Vagina (tissue), 2 donors: ENCODE results near the gene LDLRAD1. TPM values are rescaled to one million over a fixed set of nuclear protein-coding genes. Genes with fewer than 3 reads are reported as not detected.

Experiments used
- DNase-seq, 2 donors: peaks; one replicate each; pipeline ENCODE4 v3.0.0-alpha.2; 2017; ENCODE audit errors: extremely low spot score in 2 of 2
- H3K27ac ChIP-seq: fragments of 200-600 bp; sonication (generic); one replicate; pipeline ENCODE4 v1.5.1; 2019
- H3K27me3 ChIP-seq: fragments of 200-600 bp; sonication (generic); one replicate; pipeline ENCODE4 v1.5.1; 2019
- H3K36me3 ChIP-seq, 2 donors: fragments of 200-600 bp; sonication (generic); one replicate each; pipeline ENCODE4 v1.5.1; 2017 to 2019
- H3K4me1 ChIP-seq: fragments of 200-600 bp; sonication (generic); one replicate; pipeline ENCODE4 v1.5.1; 2019
- H3K4me3 ChIP-seq, 2 donors: fragments of 200-600 bp; sonication (generic); 1 replicate in 1 of 2; 2 replicates in 1 of 2; pipeline ENCODE4 v1.5.1; 2016 to 2019
- H3K9me3 ChIP-seq: fragments of 200-600 bp; sonication (generic); one replicate; pipeline ENCODE4 v1.5.1; 2019
- CTCF ChIP-seq, 3 experiments: fragments of 450-650 bp in 2 of 3; fragments of 200-600 bp in 1 of 3; sonication (generic) in 1 of 3; IDR thresholded peaks; one replicate each; pipeline ENCODE4 v1.5.1; 2017 to 2019; ENCODE audit warnings: antibody characterized with exemption in 3 of 3, mild to moderate bottlenecking in 2 of 3, moderate library complexity in 2 of 3
- POLR2A ChIP-seq, 2 donors: fragments of 450-650 bp; IDR thresholded peaks; one replicate each; pipeline ENCODE4 v1.6.1; 2017; ENCODE audit warnings: antibody characterized with exemption in 2 of 2, mild to moderate bottlenecking in 2 of 2, moderate library complexity in 2 of 2
- POLR2AphosphoS5 ChIP-seq, 2 donors: sonication (generic); formaldehyde crosslinking; IDR thresholded peaks; one replicate each; pipeline ENCODE4 v1.9.0; 2017; ENCODE audit warnings: antibody characterized with exemption in 2 of 2, mild to moderate bottlenecking in 2 of 2, low read depth in 1 of 2; ENCODE audit not compliant: insufficient read depth in 1 of 2
- intact Hi-C: fragments of 100-400 bp; cut with DNase I; formaldehyde crosslinking; loops from one replicate; pipeline ENCODE4 v1.15.1; 2023
- total RNA-seq: library from RNA; depleted of rRNA; stranded (reverse); fragments of >200 nt; gene quantifications from one replicate; pipeline ENCODE4 v1.2.3, GENCODE V29; 2016

The LDLRAD1 gene
- total RNA-seq, 1 donor from 2014 or later = not detected

GRCh38 chr1:53987880-53988279, 30.1 kb downstream of the LDLRAD1 start:
- Histone ChIP-seq H3K4me3 (no peak overlapping the region), H3K27ac (no peak overlapping the region), H3K36me3 (no peaks in the 10 kb centered on the region), H3K9me3 (no peaks in the 10 kb centered on the region), H3K4me1 (peaks cover 5% of the 10 kb centered on the region), H3K27me3 (no peaks in the 10 kb centered on the region)
- intact Hi-C loops = no loop called here
- TF ChIP-seq CTCF (IDR thresholded peaks at IDR 0.05) (no peak), POLR2AphosphoS5 (IDR thresholded peaks at IDR 0.05; ENCODE audit: insufficient read depth in 1 of 2, low read depth in 1 of 2) (no peak), POLR2A (IDR thresholded peaks at IDR 0.05) (no peak)
- no peak for DNase-seq

- Histone ChIP-seq H3K27ac (no peak overlapping the region), H3K36me3 (no peaks in the 10 kb centered on the region), H3K27me3 (no peaks in the 10 kb centered on the region), H3K4me3 (no peak overlapping the region), H3K4me1 (peaks cover 16% of the 10 kb centered on the region), H3K9me3 (no peaks in the 10 kb centered on the region)
- no peak for TF ChIP-seq POLR2AphosphoS5 (IDR thresholded peaks at IDR 0.05; ENCODE audit: insufficient read depth in 1 of 2, low read depth in 1 of 2)
- no peak for TF ChIP-seq CTCF (IDR thresholded peaks at IDR 0.05)
- no peak for TF ChIP-seq POLR2A (IDR thresholded peaks at IDR 0.05)
- DNase-seq = no peak
- intact Hi-C loops = no loop called here
These were observed 31.5 kb downstream of the LDLRAD1 start for GRCh38 chr1:53986458-53986857.

- Histone ChIP-seq H3K27ac (no peak overlapping the region), H3K9me3 (no peaks in the 10 kb centered on the region), H3K27me3 (no peaks in the 10 kb centered on the region), H3K4me1 (peaks cover 16% of the 10 kb centered on the region), H3K4me3 (no peak overlapping the region), H3K36me3 (no peaks in the 10 kb centered on the region)
- no peak for DNase-seq
- intact Hi-C loops = no loop called here
- TF ChIP-seq POLR2AphosphoS5 (IDR thresholded peaks at IDR 0.05; ENCODE audit: insufficient read depth in 1 of 2, low read depth in 1 of 2) (no peak), POLR2A (IDR thresholded peaks at IDR 0.05) (no peak), CTCF (IDR thresholded peaks at IDR 0.05) (no peak)
These were observed 33.3 kb downstream of the LDLRAD1 start for GRCh38 chr1:53984726-53985125.

GRCh38 chr1:53982763-53983104, 35.3 kb downstream of the LDLRAD1 start:
- peaks cover 16% of the 10 kb centered on the region for H3K4me1 ChIP-seq
- peak overlapping the region; percentile 71 for H3K27ac ChIP-seq
- TF ChIP-seq CTCF (IDR thresholded peaks at IDR 0.05) (no peak), POLR2AphosphoS5 (IDR thresholded peaks at IDR 0.05; ENCODE audit: insufficient read depth in 1 of 2, low read depth in 1 of 2) (no peak), POLR2A (IDR thresholded peaks at IDR 0.05) (no peak)
- DNase-seq = no peak
- no peaks in the 10 kb centered on the region for H3K9me3 ChIP-seq
- no peaks in the 10 kb centered on the region for H3K27me3 ChIP-seq
- intact Hi-C loops = no loop called here
- H3K36me3 ChIP-seq = no peaks in the 10 kb centered on the region
- peak overlapping the region; percentile 30 to 39 for H3K4me3 ChIP-seq

GRCh38 chr1:53982034-53982762, 35.8 kb downstream of the LDLRAD1 start:
- no peaks in the 10 kb centered on the region for H3K27me3 ChIP-seq

More at GRCh38 chr1:53982034-53982762, 35.8 kb downstream of the LDLRAD1 start:
- H3K36me3 ChIP-seq = no peaks in the 10 kb centered on the region
- TF ChIP-seq CTCF (IDR thresholded peaks at IDR 0.05) (no peak), POLR2AphosphoS5 (IDR thresholded peaks at IDR 0.05; ENCODE audit: insufficient read depth in 1 of 2, low read depth in 1 of 2) (peak in 1 of 2 donors; percentile 28)
- peak overlapping the region; percentile 71 for H3K27ac ChIP-seq
- H3K9me3 ChIP-seq = no peaks in the 10 kb centered on the region
- intact Hi-C loops = no loop called here
- H3K4me1 ChIP-seq = peaks cover 16% of the 10 kb centered on the region
- DNase-seq = no peak
- H3K4me3 ChIP-seq = peak overlapping the region; percentile 30 to 39
